Epidermal melanocyte (primary cell): Measurements from ENCODE around the gene SFTPA1.
"Not testable (repeated sequence)": the region's sequence is repeated elsewhere in the genome, so short reads cannot be mapped to it uniquely, and the experiment has no call there.

Experiments
- DNase-seq: peaks from one replicate; pipeline ENCODE4 v3.0.0; 2011; ENCODE audit warnings: low spot score; ENCODE audit not compliant: insufficient read length

SFTPA1 gene

GRCh38 chr10:79611193-79611976 lies 646 bp downstream of the SFTPA1 start:
- not testable (repeated sequence) for DNase-seq

DNA sequence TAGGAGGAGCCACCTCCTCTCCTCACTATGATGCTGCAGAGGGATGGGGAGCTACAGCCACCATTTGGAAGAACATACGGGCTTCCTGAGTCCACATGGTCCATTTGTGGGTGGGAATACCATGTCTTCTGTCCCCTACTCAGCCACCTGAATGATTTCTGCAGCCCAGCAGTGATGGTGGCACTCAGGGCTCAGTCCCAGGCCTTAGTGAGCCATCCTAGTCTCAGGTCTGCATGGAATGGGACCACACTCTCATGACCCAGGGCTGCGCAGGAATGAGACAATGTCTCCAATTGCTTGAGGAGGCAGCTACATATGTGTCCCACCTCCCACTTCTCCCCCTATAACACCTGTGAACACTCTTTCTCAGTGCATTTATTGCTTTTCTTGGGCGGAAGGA lies 4.8 kb downstream of the SFTPA1 start:
- no peak for DNase-seq

GRCh38 chr10:79616164-79616563 lies 5.4 kb downstream of the SFTPA1 start:
- DNase-seq = no peak

- DNase-seq = not testable (repeated sequence)
Measured at GRCh38 chr10:79623663-79624062, 12.9 kb downstream of the SFTPA1 start.

DNA sequence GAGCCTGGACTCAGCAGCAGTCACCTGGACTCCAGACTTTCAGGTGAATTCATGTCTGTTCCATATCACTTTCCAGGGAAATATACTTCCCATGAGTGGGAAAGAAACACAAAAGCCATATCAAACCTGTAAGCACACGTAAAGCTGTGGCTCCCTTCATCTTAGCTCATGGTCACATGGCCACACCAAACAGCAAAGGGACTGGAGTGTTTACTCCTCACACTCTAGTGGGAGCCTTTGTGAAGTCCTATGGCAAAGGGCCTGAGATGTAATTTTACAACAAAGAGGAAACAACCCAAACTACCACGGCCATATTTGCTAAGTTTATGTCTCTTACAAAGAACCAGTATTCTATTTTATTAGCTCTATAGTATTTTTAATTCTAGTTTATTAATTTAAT lies 16.3 kb downstream of the SFTPA1 start:
- no peak for DNase-seq

- DNase-seq = no peak
Measured at GRCh38 chr10:79628083-79628482, 17.3 kb downstream of the SFTPA1 start.

DNA sequence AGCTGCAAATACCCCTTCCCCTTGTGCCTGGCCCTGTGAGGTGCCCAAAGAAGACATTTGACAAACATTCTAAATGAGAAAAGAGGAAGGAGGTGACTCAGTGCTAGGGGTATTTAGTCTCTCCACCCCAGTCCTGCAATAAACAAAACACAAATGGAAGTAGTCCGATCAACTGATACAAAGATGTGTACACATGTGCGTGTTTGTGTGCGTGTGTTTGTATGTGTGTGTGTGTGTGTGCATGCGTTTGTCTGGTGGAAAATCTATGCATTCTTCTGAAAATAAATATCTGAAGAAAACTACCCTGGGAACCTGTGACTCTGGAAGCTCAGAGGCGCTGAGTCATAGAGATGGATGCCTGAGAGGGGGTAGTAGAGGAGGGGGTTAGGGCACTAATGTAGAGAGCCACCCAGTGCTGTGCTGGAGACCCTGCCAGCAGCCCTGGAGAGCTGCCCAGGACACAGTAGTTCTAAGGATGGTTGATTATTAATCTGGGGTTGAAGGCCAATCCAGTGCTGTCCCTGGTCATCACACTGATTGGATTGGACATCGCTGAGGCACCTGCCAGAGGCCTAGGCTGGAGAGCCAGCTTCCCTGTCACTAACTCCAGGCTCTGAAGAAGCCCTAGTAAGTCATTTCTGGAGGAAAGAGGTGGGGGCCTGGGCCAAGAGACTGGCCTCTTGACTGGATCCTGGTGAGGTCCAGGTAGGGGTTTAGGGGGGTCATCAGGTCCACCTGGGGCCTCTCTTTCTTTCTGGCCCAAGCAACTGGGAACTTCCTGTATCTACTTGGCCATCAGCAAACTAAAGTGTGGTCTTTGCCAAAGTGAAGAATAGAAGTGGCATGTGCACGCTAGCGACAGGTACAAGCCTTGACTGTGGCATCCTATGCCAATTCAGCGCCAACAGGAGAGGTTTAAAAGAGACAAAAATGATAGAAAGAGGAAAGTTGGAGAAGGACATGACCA lies 18.5 kb downstream of the SFTPA1 start:
- DNase-seq = no peak

DNA sequence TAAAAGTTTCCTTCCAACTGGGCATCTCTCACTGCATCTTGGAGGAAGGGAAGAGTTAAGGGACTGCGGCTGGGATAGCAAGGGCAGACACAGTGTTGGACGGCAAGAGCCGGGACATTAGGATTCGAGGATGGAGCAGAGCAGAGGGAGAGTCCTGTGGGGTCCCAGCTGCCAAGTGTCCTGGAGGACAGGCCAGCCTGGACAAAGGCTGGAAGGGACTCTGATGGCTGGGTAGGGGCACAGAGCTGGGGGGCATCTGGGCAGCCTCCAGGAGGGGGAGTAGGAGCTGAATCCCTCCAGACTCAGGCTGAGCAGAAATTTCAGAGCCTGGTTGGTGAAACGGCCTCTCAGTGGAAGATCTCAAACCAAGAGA lies 19.2 kb downstream of the SFTPA1 start:
- DNase-seq = no peak

- DNase-seq = not testable (repeated sequence)
Measured at GRCh38 chr10:79636654-79637199, 26.0 kb downstream of the SFTPA1 start.

DNA sequence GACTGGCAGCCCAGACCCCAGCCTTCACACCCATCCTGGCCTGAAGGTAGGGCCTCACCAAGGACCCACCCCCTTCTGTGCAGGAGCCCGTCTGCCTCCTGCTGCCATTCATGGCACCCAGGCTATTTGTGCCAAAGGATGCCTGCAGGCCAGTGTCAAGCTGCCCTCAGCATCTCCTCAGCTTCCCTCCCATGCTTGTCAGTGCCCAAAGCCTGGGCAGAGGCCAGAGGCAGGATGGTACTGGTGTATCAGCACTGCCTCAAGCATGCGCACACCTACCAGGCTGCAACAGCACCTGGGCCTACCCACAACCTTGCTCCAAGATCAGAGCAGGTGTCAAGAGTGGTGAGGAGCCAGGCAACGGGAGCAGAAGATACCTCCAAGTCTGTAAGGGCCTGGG lies 27.6 kb downstream of the SFTPA1 start:
- DNase-seq = no peak

DNA sequence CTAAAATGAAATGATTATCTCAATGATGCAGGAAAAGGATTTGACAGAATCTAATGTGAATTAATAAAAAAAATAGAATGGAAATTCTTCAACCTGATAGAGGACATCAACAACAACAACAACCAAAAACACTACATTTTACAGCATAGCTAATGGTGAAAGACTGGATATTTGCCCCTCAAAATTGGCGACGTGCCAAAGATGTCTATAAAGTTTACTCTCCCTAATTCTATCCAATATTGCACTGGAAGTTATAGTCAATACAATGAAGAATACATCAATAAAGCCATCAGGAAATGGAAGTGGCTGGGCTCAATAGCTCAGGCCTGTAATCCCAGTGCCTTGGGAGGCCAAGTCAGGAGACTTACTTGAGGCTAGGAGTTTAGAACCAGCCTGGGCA lies 42.0 kb downstream of the SFTPA1 start:
- DNase-seq = not testable (repeated sequence)

GRCh38 chr10:79663287-79663686 lies 52.5 kb downstream of the SFTPA1 start:
- not testable (repeated sequence) for DNase-seq

DNA sequence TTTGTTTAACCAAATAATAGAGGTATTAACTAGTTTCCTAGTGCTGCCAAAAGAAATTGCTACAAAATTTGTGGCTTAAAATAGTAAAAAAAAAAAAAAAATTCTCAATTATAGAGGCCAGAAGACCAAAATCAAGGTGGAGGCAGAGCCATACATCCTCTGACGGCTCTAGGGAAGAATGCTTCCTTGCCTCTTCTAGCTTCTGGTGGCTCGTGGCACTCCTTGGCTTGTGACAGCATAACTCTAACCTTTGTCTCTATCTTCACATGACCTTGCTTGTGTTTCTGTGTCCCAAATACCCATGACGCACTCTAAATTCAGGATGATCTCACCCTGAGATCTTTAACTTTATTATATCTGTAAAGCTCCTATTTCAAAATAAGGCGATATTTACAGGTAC lies 53.9 kb downstream of the SFTPA1 start:
- DNase-seq = not testable (repeated sequence)
